Sigmoid colon (tissue), 4 donors: Measurements from ENCODE around the gene ZRANB3.
"Not testable (repeated sequence)": the region's sequence is repeated elsewhere in the genome, so short reads cannot be mapped to it uniquely, and the experiment has no call there.

ENCODE experiments used
- CTCF ChIP-seq, 4 experiments: fragments of 450-650 bp in 3 of 4; fragments of 200-600 bp in 1 of 4; IDR thresholded peaks; one replicate each; pipeline ENCODE4 v1.5.1; 2016 to 2019; ENCODE audit warnings: antibody characterized with exemption in 4 of 4, mild to moderate bottlenecking in 3 of 4, moderate library complexity in 2 of 4
- EP300 ChIP-seq, 4 donors: sonication (generic); formaldehyde crosslinking; IDR thresholded peaks; one replicate each; pipeline ENCODE4 v1.6.1; 2017; ENCODE audit warnings: antibody characterized with exemption in 4 of 4
- POLR2A ChIP-seq, 2 donors: fragments of 450-650 bp; IDR thresholded peaks; one replicate each; pipeline ENCODE4 v1.6.1; 2016; ENCODE audit warnings: antibody characterized with exemption in 2 of 2, mild to moderate bottlenecking in 2 of 2, moderate library complexity in 2 of 2
- POLR2AphosphoS5 ChIP-seq, 4 donors: sonication (generic); formaldehyde crosslinking; IDR thresholded peaks; one replicate each; pipeline ENCODE4 v1.6.1; 2017; ENCODE audit warnings: antibody characterized with exemption in 4 of 4

DNA sequence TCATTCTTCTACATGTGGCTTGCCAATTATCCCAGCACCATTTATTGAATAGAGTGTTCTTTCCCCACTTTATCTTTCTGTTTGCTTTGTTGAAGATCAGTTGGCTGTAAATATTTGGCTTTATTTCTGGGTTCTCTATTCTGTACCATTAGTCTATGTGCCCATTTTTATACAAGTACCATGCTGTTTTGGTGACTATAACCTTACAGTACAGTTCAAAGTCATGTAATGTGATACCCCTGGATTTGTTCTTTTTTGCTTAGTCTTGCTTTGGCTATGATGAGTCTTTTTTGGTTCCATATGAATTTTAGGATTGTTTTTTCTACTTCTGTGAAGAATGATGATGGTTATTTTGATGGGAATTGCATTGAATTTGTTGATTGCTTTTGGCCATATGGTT lies 243.9 kb downstream of the ZRANB3 start:
- not testable (repeated sequence) for TF ChIP-seq CTCF, POLR2AphosphoS5, EP300, POLR2A (IDR thresholded peaks at IDR 0.05)
